Measurements from ENCODE around the gene RBM22. TPM values are rescaled to one million over a fixed set of nuclear protein-coding genes. Genes with fewer than 3 reads are reported as not detected.

RBM22 gene
- polyA plus RNA-seq, 1 donor: 54.8 TPM

GRCh38 chr5:150653145-150653761 lies 47.6 kb downstream of the RBM22 start:
- no peak for DNase-seq
- Histone ChIP-seq H3K4me3 (ENCODE audit: low read length) (no peak overlapping the region), H3K27ac (ENCODE audit: low read length) (no peak overlapping the region), H3K9me3 (ENCODE audit: control insufficient read depth, low read depth, low read length) (no peaks in the 10 kb centered on the region), H3K36me3 (ENCODE audit: control insufficient read depth, insufficient read depth, low read length) (peaks cover 50% of the 10 kb centered on the region), H3K4me1 (ENCODE audit: control insufficient read depth, insufficient read depth, low read length) (peaks cover 14% of the 10 kb centered on the region), H3K27me3 (ENCODE audit: control insufficient read depth, insufficient read depth, low read length) (no peaks in the 10 kb centered on the region)
- no CpG with 5 or more reads among the region's 5 CpGs for WGBS (ENCODE audit: insufficient coverage, low lambda C conversion rate)

GRCh38 chr5:150651924-150652671 lies 48.8 kb downstream of the RBM22 start:
- Histone ChIP-seq H3K4me3 (ENCODE audit: low read length) (no peak overlapping the region), H3K36me3 (ENCODE audit: control insufficient read depth, insufficient read depth, low read length) (peaks cover 58% of the 10 kb centered on the region), H3K9me3 (ENCODE audit: control insufficient read depth, low read depth, low read length) (no peaks in the 10 kb centered on the region), H3K27ac (ENCODE audit: low read length) (no peak overlapping the region), H3K27me3 (ENCODE audit: control insufficient read depth, insufficient read depth, low read length) (no peaks in the 10 kb centered on the region), H3K4me1 (ENCODE audit: control insufficient read depth, insufficient read depth, low read length) (peaks cover 10% of the 10 kb centered on the region)
- 51% methylated on average over 3 of the region's 13 CpGs for WGBS (ENCODE audit: insufficient coverage, low lambda C conversion rate)
- no peak for DNase-seq

GRCh38 chr5:150651382-150651781 lies 49.5 kb downstream of the RBM22 start:
- Histone ChIP-seq H3K4me3 (ENCODE audit: low read length) (no peak overlapping the region), H3K27ac (ENCODE audit: low read length) (no peak overlapping the region), H3K27me3 (ENCODE audit: control insufficient read depth, insufficient read depth, low read length) (no peaks in the 10 kb centered on the region), H3K4me1 (ENCODE audit: control insufficient read depth, insufficient read depth, low read length) (peaks cover 8% of the 10 kb centered on the region), H3K36me3 (ENCODE audit: control insufficient read depth, insufficient read depth, low read length) (peaks cover 58% of the 10 kb centered on the region), H3K9me3 (ENCODE audit: control insufficient read depth, low read depth, low read length) (no peaks in the 10 kb centered on the region)
- WGBS (ENCODE audit: insufficient coverage, low lambda C conversion rate): no CpG with 5 or more reads among the region's 1 CpG
- DNase-seq: no peak

- no peak for DNase-seq
- H3K27ac ChIP-seq (ENCODE audit: low read length): no peak overlapping the region
- H3K4me1 ChIP-seq (ENCODE audit: control insufficient read depth, insufficient read depth, low read length): peaks cover 5% of the 10 kb centered on the region
These were observed 50.5 kb downstream of the RBM22 start for GRCh38 chr5:150650021-150651006.

GRCh38 chr5:150649108-150650020 lies 51.5 kb downstream of the RBM22 start:
- H3K27ac ChIP-seq (ENCODE audit: low read length): no peak overlapping the region
- no peaks in the 10 kb centered on the region for H3K27me3 ChIP-seq (ENCODE audit: control insufficient read depth, insufficient read depth, low read length)
- H3K9me3 ChIP-seq (ENCODE audit: control insufficient read depth, low read depth, low read length): no peaks in the 10 kb centered on the region
- H3K4me3 ChIP-seq (ENCODE audit: low read length): no peak overlapping the region
- no peak for DNase-seq
- no CpG with 5 or more reads among the region's 46 CpGs for WGBS (ENCODE audit: insufficient coverage, low lambda C conversion rate)
- H3K36me3 ChIP-seq (ENCODE audit: control insufficient read depth, insufficient read depth, low read length): peaks cover 59% of the 10 kb centered on the region
- H3K4me1 ChIP-seq (ENCODE audit: control insufficient read depth, insufficient read depth, low read length): peaks cover 5% of the 10 kb centered on the region

More at GRCh38 chr5:150650021-150651006, 50.5 kb downstream of the RBM22 start:
- Histone ChIP-seq H3K4me3 (ENCODE audit: low read length) (no peak overlapping the region), H3K36me3 (ENCODE audit: control insufficient read depth, insufficient read depth, low read length) (peaks cover 60% of the 10 kb centered on the region), H3K27me3 (ENCODE audit: control insufficient read depth, insufficient read depth, low read length) (no peaks in the 10 kb centered on the region), H3K9me3 (ENCODE audit: control insufficient read depth, low read depth, low read length) (no peaks in the 10 kb centered on the region)
- whole genome bisulfite sequencing (ENCODE audit: insufficient coverage, low lambda C conversion rate): no CpG with 5 or more reads among the region's 38 CpGs

GRCh38 chr5:150648294-150649107 lies 52.4 kb downstream of the RBM22 start:
- no CpG with 5 or more reads among the region's 16 CpGs for WGBS (ENCODE audit: insufficient coverage, low lambda C conversion rate)
- no peak for DNase-seq
- no peak overlapping the region for H3K4me3 ChIP-seq (ENCODE audit: low read length)
- H3K9me3 ChIP-seq (ENCODE audit: control insufficient read depth, low read depth, low read length): no peaks in the 10 kb centered on the region
- H3K4me1 ChIP-seq (ENCODE audit: control insufficient read depth, insufficient read depth, low read length): peaks cover 5% of the 10 kb centered on the region
- no peak overlapping the region for H3K27ac ChIP-seq (ENCODE audit: low read length)
- H3K27me3 ChIP-seq (ENCODE audit: control insufficient read depth, insufficient read depth, low read length): no peaks in the 10 kb centered on the region
- peaks cover 58% of the 10 kb centered on the region for H3K36me3 ChIP-seq (ENCODE audit: control insufficient read depth, insufficient read depth, low read length)

- Histone ChIP-seq H3K4me3 (ENCODE audit: low read length) (no peak overlapping the region), H3K27me3 (ENCODE audit: control insufficient read depth, insufficient read depth, low read length) (no peaks in the 10 kb centered on the region), H3K36me3 (ENCODE audit: control insufficient read depth, insufficient read depth, low read length) (peaks cover 53% of the 10 kb centered on the region), H3K4me1 (ENCODE audit: control insufficient read depth, insufficient read depth, low read length) (peaks cover 11% of the 10 kb centered on the region), H3K27ac (ENCODE audit: low read length) (no peak overlapping the region), H3K9me3 (ENCODE audit: control insufficient read depth, low read depth, low read length) (no peaks in the 10 kb centered on the region)
- WGBS (ENCODE audit: insufficient coverage, low lambda C conversion rate): no CpG with 5 or more reads among the region's 25 CpGs
- DNase-seq: no peak
These were observed 53.3 kb downstream of the RBM22 start for GRCh38 chr5:150647275-150648251.

GRCh38 chr5:150645070-150645700 lies 55.7 kb downstream of the RBM22 start:
- no peak overlapping the region for H3K27ac ChIP-seq (ENCODE audit: low read length)
- no peaks in the 10 kb centered on the region for H3K27me3 ChIP-seq (ENCODE audit: control insufficient read depth, insufficient read depth, low read length)
- DNase-seq: no peak
- WGBS (ENCODE audit: insufficient coverage, low lambda C conversion rate): no CpG with 5 or more reads among the region's 4 CpGs
- peaks cover 27% of the 10 kb centered on the region for H3K4me1 ChIP-seq (ENCODE audit: control insufficient read depth, insufficient read depth, low read length)
- H3K9me3 ChIP-seq (ENCODE audit: control insufficient read depth, low read depth, low read length): no peaks in the 10 kb centered on the region
- H3K4me3 ChIP-seq (ENCODE audit: low read length): no peak overlapping the region
- H3K36me3 ChIP-seq (ENCODE audit: control insufficient read depth, insufficient read depth, low read length): peaks cover 35% of the 10 kb centered on the region
